K562 (cell line): ENCODE measurements around the gene TMEM181.

Experiments used
- ATF3 ChIP-seq, 2 experiments: fragments of 450-650 bp in 1 of 2; sonication (generic) in 1 of 2; formaldehyde crosslinking in 1 of 2; IDR thresholded peaks in 1 of 2; conservative IDR thresholded peaks in 1 of 2; 2 replicates each; pipeline versions ENCODE4 v1.6.1 to v1.8.1; 2016 to 2023; ENCODE audit warnings: mild to moderate bottlenecking in 2 of 2, moderate library complexity in 2 of 2, inconsistent platforms in 1 of 2, missing genetic modification reagents in 1 of 2
- CBX3 ChIP-seq, 2 experiments: IDR thresholded peaks; 1 replicate in 1 of 2; 2 replicates in 1 of 2; pipeline ENCODE4 v1.6.1; 2012; ENCODE audit warnings: inconsistent platforms in 2 of 2, low read length in 2 of 2, borderline replicate concordance in 1 of 2, control low read depth in 1 of 2
- EP300 ChIP-seq: IDR thresholded peaks from 2 replicates; pipeline ENCODE4 v1.6.1; 2012; ENCODE audit warnings: low read length, improper control_type of control experiment
- MAX ChIP-seq: sonication (generic); formaldehyde crosslinking; IDR thresholded peaks from 2 replicates; pipeline ENCODE4 v1.9.0; 2022; ENCODE audit warnings: mild to moderate bottlenecking, missing genetic modification reagents
- ZNF707 ChIP-seq: fragments of 250-450 bp; sonication (Bioruptor Pico); conservative IDR thresholded peaks from 2 replicates; pipeline ENCODE4 v1.8.0; 2022; ENCODE audit warnings: inconsistent platforms, mild to moderate bottlenecking, moderate library complexity

GRCh38 chr6:158611039-158611438 lies 51.1 kb downstream of the TMEM181 start:
- no peak for TF ChIP-seq MAX (CRISPR knock-in tag)
- TF ChIP-seq ATF3 (IDR thresholded peaks at IDR 0.05) = no peak
- TF ChIP-seq ATF3 (CRISPR knock-in tag; conservative IDR thresholded peaks at IDR 0.05) = no peak
- TF ChIP-seq CBX3 (IDR thresholded peaks at IDR 0.05; ENCODE audit: borderline replicate concordance in 1 of 2, low read length in 2 of 2) = no peak
- TF ChIP-seq EP300 = no peak
- no peak for TF ChIP-seq ZNF707 (CRISPR knock-in tag)
